NCI-H1417 (cell line): ENCODE results near the gene CEP97.
"Not testable (repeated sequence)": the region's sequence is repeated elsewhere in the genome, so short reads cannot be mapped to it uniquely, and the experiment has no call there.

ENCODE experiments used
- DNase-seq, 3 experiments: peaks; one replicate each; lab custom pipeline; 2025; lab: John Stamatoyannopoulos, UW

CEP97 gene

DNA sequence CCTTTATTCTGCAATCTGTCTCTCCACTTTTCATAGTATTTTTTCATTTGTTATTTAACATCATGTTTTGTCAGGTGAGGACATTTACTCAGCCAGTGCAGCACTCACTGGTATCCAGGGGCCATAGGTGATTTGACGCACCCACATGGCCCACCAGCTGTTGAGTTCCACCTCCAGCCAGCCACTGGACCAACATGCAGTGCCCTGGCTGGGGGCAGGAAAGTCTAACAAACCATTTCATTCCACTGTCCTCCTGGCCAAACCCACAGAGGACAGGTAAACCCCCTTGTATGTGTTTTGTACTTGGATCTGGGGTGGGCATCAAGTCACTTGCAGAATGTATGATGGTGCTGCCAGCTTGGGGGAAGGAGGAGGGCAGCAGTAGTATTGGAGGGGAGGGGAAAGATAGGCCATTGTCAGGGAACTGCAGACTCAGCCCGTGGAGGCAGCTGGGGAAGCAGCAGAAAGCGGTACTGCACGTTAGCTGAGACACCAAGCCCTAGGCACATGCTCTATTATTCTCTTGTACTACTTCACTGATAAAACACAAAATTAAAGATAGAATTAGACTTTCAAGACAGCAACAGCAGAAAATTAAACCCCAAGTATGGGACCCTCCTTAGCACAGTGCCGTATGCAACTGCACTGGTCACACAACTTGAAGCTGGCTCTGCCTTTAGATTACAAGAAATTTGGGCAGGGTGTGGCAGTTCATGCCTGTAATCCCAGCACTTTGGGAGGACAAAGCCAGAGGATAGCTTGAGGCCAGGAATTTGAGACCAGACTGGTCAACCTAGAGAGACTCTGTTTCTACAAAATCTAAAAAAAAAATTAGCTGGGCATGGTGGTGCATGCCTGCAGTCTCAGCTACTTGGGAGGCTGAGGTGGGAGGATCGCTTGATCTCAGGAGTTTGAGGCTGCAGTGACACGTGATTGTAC, 22.4 kb upstream of the CEP97 start:
- DNase-seq: no peak

DNA sequence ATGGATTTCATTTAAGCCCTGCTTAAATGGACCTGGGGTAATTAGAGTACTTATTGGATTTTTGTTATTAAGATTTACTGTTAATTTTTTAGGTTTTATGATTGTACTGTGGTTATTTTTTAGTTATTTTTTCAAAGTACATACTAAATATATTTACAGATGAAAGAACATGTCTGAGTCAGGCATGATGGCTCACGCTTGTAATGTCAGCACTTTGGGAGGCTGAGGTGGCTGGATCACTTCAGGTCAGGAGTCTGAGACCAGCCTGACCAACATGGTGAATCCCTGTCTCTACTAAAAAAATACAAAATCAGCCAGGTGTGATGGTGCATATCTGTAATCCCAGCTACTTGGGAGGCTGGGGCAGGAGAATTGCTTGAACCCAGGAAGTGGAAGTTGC, 21.7 kb upstream of the CEP97 start:
- no peak for DNase-seq

DNA sequence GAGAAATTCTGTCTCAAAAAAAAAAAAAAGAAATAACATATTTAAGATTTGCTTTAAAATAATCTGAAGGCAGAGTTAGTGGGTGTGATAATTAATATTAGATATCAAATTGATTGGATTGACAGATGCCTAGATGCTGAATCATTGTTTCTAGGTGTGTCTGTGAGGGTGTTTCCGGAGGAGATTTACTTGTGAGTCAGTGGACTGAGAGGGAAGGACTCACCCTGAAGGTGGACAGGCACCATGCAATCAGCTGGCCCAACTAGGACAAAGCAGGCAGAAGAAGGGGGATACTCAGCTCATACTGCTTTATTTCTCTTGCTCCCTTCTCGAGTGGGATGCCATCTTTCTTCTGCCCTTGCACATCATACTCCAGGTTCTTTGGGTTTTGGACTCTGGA, 21.2 kb upstream of the CEP97 start:
- no peak for DNase-seq

GRCh38 chr3:101704639-101705038, 19.8 kb upstream of the CEP97 start:
- not testable (repeated sequence) for DNase-seq

GRCh38 chr3:101709126-101709525, 15.3 kb upstream of the CEP97 start:
- no peak for DNase-seq

DNA sequence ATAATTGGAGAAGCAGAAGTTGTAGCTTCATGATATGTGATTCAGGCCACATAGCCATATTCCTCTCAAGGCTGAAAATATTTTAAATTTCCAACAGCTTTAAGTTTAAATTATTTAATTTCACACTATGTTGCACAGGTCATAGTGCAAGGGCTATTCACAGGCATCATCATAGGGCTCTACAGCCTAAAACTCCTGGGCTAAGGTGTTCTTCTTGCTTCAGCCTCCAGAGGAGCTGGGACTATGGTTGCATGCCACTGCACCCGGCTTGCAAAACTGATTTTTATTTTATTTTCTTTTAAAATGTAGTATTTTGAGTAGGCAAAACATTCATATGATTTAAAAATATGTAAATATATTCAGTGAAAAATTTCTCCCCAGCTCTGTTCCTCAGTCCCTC, 6.0 kb upstream of the CEP97 start:
- no peak for DNase-seq

- no peak for DNase-seq
Observed at GRCh38 chr3:101719604-101720185, 4.7 kb upstream of the CEP97 start.

- DNase-seq: no peak
Observed at GRCh38 chr3:101720851-101721840, 3.3 kb upstream of the CEP97 start.

GRCh38 chr3:101722394-101723173, 1.8 kb upstream of the CEP97 start:
- no peak for DNase-seq

DNA sequence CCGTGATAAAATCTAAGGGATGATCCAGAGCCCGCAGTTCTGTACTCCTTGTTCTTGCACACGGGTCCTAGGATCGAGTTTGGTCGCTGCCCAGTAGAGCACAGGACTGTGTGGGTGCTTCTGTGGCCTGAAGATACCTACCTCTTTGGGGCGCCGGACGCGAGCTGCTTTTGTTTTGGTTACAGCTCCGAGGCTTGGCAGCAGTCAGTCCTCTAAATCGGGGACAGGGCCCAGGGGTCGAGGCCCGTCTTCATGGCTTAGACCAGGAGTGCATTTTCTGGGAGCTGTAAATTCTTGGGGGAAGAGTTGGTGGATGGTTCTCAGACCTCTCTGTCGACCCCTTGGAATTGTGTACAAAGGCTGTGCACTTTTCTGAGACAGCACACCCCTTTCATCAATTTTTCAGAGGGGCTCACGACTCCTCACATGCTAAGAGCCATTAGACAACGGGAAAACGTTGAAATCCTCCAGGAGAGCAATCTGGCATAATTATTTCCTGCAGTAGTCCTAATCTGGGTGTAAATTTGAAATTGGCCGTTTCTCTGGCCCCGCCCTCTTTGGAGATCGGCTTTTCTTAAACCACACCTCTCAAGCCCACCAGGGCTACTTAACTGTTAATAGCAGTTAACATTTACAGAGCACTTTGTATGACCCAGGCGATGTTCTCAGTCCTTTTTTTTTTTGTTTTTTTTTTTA, 928 bp downstream of the CEP97 start:
- peak; percentile 41 to 73 (median 62) for DNase-seq

GRCh38 chr3:101725890-101726275, 1.5 kb downstream of the CEP97 start:
- DNase-seq: no peak

DNA sequence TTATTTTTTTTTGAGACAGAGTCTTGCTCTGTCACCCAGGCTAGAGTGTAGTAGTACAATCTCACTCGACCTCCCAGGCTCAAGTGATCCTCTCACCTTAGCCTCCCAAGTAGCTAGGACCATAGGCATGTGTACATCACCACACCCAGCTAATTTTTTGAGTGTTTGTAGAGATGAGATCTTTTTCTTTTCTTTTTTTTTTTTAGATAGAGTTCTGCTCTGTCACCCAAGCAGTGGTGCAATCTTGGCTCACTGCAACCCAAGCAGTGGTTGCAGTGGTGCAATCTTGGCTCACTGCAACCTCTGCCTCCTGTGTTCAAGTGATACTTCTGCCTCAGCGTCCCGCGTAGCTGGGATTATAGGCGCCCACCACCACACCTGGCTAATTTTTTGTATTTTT, 5.2 kb downstream of the CEP97 start:
- no peak for DNase-seq

- DNase-seq: no peak
Observed at GRCh38 chr3:101730839-101731238, 6.4 kb downstream of the CEP97 start.

DNA sequence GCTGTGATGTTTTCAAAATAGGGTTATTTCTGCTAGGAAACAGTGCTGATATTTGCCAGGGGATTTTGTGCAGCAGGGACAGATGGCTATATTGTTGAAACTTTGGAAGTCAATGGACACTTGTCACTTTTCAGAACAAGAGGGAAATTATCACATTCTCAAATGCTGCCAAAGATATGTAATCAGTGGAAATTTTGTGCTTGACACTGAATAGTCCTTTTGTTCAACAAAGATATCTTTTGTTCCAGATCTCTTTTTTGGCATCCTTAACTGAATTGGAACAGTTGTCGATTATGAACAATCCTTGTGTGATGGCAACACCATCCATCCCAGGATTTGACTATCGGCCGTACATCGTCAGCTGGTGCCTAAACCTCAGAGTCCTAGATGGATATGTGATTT, 7.8 kb downstream of the CEP97 start:
- no peak for DNase-seq

DNA sequence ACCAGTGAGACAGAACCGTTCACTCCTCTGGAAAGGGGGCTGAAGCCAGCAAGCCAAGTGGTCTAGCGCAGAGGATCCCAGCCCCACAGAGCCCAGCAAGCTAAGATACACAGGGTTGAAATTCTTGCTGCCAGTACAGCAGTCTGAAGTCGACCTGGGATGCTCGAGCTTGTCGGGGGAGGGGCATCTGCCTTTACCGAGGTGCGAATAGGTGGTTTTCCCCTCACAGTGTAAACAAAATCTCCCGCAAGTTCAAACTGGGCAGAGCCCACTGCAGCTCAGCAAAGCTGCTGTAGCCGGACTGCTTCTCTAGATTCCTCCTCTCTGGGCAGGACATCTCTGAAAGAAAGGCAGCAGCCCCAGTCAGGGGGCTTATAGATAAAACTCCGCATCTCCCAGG, 11.4 kb downstream of the CEP97 start:
- no peak for DNase-seq

- not testable (repeated sequence) for DNase-seq
Observed at GRCh38 chr3:101741914-101742313, 17.5 kb downstream of the CEP97 start.

- DNase-seq: no peak
Observed at GRCh38 chr3:101744811-101745210, 20.4 kb downstream of the CEP97 start.

DNA sequence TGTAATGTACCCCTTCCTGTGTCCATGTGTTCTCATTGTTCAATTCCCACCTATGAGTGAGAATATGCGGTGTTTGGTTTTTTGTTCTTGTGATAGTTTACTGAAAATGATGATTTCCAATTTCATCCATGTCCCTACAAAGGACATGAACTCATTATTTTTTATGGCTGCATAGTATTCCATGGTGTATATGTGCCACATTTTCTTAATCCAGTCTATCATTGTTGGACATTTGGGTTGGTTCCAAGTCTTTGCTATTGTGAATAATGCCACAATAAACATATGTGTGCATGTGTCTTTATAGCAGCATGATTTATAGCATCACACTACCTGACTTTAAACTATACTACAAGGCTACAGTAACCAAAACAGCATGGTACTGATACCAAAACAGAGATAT, 21.5 kb downstream of the CEP97 start:
- not testable (repeated sequence) for DNase-seq

DNA sequence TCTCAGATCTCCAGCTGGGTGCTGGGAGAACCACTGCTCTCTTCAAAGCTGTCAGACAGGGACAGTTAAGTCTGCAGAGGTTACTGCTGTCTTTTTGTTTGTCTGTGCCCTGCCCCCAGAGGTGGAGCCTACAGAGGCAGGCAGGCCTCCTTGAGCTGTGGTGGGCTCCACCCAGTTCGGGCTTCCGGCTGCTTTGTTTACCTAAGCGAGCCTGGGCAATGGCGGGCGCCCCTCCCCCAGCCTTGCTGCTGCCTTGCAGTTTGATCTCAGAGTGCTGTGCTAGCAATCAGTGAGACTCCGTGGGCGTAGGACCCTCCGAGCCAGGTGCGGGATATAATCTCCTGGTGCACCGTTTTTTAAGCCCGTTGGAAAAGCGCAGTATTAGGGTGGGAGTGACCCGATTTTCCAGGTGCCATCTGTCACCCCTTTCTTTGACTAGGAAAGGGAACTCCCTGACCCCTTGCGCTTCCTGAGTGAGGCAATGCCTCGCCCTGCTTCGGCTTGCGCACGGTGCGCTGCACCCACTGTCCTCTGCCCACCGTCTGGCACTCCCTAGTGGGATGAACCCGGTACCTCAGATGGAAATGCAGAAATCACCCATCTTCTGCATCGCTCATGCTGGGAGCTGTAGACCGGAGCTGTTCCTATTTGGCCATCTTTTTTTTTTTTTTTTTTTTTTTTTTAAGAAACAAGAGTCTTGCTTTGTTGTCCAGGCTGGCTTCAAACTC, 29.1 kb downstream of the CEP97 start:
- DNase-seq: not testable (repeated sequence)

- DNase-seq: no peak
Observed at GRCh38 chr3:101758224-101758623, 33.8 kb downstream of the CEP97 start.
